GM23248 (cell line): ENCODE results near the gene VWA8.

Source experiments
- EZH2 ChIP-seq: fragments of 200-600 bp; sonication (generic); IDR thresholded peaks from 2 replicates; pipeline ENCODE4 v1.6.1; 2018; ENCODE audit warnings: antibody characterized with exemption, mild to moderate bottlenecking; ENCODE audit not compliant: insufficient read depth, poor library complexity, severe bottlenecking
- EZH2phosphoT487 ChIP-seq: fragments of 200-600 bp; sonication (generic); IDR thresholded peaks from 2 replicates; pipeline ENCODE4 v1.6.1; 2018; ENCODE audit warnings: antibody characterized with exemption, moderate library complexity, mild to moderate bottlenecking, low read depth; ENCODE audit not compliant: insufficient read depth

DNA sequence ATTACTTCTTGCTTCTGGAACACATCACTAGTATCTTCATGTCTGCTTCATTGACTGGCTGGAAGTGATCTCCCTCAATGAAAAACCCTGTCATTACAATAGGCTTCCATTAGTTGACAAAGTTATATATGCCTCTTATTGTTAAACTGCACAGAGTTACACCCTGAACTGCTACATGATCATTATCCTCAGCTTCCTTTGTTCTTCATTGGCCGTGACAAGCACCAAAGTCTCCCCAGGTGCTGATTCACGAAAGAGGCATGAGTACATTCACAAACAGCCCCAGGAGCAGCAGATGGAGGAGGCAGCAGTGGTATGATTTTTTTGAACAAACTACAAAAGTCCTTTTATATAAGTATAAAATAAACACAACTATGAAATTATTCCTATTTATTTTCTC, 51.4 kb downstream of the VWA8 start:
- TF ChIP-seq EZH2 (no peak), EZH2phosphoT487 (no peak)
